ENCODE results near the gene MRPL45. TPM values are rescaled to one million over a fixed set of nuclear protein-coding genes. Genes with fewer than 3 reads are reported as not detected.

Gene MRPL45
- total RNA-seq, 2 donors from 2014 or later: 64.6 to 72.3 TPM

- DNase-seq (ENCODE audit: low spot score in 2 of 2) (no peak), ATAC-seq (no peak)
- Mint-ChIP-seq H3K9me3 (no peaks in the 10 kb centered on the region), H3K36me3 (peaks cover 0 to 5% of the 10 kb centered on the region in 2 donors), H3K27ac (peak overlapping the region in 1 of 2 donors; percentile 20)
Measured at GRCh38 chr17:38353086-38353604, 56.2 kb downstream of the MRPL45 start.

- Mint-ChIP-seq H3K27ac (no peak overlapping the region), H3K36me3 (peaks cover 0 to 5% of the 10 kb centered on the region in 2 donors), H3K9me3 (no peaks in the 10 kb centered on the region)
- DNase-seq (ENCODE audit: low spot score in 2 of 2): no peak
- no peak for ATAC-seq
Measured at GRCh38 chr17:38353668-38354067, 56.7 kb downstream of the MRPL45 start.

DNA sequence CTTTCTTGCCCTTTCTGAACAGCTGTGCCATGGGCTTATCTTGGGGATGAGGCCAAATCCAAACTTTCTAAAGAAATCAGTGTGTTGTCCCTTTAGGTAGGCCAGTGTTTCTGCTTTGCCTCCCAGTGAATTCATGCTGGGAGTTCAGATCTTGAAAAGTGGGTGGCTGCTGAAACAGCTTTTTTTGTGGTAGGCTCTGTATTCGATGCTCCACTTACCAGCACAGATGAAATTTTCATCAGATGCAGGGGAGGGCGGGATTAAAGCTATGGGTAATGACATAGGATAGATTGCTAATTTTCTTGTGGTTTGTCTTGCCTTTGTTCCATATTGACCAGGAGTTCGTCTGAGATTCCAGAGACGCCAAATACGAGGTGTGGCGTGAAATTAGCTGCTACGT lies 57.5 kb downstream of the MRPL45 start:
- DNase-seq (ENCODE audit: low spot score in 2 of 2) (no peak), ATAC-seq (no peak)
- no peak overlapping the region for H3K27ac Mint-ChIP-seq
- peaks cover 0 to 5% of the 10 kb centered on the region in 2 donors for H3K36me3 Mint-ChIP-seq
- no peaks in the 10 kb centered on the region for H3K9me3 Mint-ChIP-seq

DNA sequence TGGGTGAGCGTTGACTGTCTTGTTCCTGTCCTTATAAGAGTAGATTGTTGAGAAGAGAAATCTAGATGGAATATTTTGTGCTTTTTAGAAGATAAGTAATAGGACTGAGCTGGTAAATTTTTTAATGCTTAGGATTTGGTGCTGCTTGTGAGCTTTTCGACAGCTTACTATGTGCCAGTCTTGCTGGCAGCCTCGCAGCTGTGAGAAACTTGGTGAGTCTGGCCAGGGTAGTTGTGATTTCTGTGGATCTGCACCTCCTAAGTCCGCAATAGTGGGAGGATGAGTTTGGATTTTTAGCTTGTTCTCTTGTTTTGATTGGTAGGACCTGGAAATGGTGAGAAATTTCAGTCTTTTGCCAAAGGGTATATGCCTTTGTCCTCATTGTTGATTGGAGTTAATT lies 58.3 kb downstream of the MRPL45 start:
- Mint-ChIP-seq H3K36me3 (peaks cover 0 to 5% of the 10 kb centered on the region in 2 donors), H3K9me3 (no peaks in the 10 kb centered on the region)
- no peak for ATAC-seq

GRCh38 chr17:38357486-38358123 lies 60.6 kb downstream of the MRPL45 start:
- no peak overlapping the region for H3K27ac Mint-ChIP-seq

More for the DNA sequence above, 58.3 kb downstream of the MRPL45 start:
- no peak for DNase-seq (ENCODE audit: low spot score in 2 of 2)
- no peak overlapping the region for H3K27ac Mint-ChIP-seq

DNA sequence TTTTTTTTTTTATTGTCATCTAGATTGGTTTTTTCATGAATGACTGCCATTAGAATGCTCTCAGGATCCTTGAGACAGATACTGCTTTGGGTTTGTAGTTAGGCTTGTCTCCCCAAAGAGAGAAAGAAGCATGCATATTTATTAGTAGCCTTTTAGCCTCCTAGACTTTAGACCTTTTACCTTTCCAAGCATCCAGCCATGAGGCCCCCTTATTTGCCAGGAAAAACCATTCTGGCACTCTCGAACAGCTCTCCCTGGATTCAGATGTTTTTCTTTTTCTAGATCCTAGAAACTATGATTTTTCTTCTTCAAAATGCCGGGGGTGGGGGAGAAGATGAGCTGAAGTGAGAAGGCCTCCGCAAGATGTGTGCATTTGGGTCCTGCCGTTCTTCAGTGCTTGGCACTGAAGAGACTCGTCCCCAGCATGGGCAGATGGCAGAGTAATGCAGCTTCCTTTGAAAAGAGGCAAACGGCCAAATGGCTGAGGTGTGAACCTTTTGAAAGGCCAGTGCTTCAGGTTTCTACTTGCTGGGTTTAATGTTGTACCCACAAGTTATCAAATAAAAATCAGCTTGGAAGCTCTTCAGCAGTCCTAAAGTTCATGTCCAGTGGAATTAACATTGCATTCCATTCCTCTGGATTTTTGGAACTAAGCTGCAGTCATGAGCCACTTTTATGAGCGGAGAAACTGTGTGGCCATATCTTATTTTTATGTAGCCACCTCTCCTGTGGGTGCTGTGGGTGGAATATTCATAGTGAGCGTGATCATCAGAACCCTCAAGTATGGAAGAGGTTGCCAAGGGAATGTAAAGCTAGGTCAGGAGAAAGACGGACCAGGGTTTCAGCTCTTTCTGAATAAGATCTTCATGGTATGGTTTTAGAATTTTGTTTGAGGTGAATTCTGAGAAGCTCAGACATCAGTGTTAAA lies 61.9 kb downstream of the MRPL45 start:
- no peak for ATAC-seq
- no peaks in the 10 kb centered on the region for H3K9me3 Mint-ChIP-seq
- no peak for DNase-seq (ENCODE audit: low spot score in 2 of 2)
- H3K36me3 Mint-ChIP-seq: no peaks in the 10 kb centered on the region
- no peak overlapping the region for H3K27ac Mint-ChIP-seq

More at GRCh38 chr17:38357486-38358123, 60.6 kb downstream of the MRPL45 start:
- ATAC-seq (no peak), DNase-seq (ENCODE audit: low spot score in 2 of 2) (no peak)
- H3K36me3 Mint-ChIP-seq: no peaks in the 10 kb centered on the region
- no peaks in the 10 kb centered on the region for H3K9me3 Mint-ChIP-seq

- ATAC-seq: no peak
Measured at GRCh38 chr17:38361694-38362465, 64.9 kb downstream of the MRPL45 start.

DNA sequence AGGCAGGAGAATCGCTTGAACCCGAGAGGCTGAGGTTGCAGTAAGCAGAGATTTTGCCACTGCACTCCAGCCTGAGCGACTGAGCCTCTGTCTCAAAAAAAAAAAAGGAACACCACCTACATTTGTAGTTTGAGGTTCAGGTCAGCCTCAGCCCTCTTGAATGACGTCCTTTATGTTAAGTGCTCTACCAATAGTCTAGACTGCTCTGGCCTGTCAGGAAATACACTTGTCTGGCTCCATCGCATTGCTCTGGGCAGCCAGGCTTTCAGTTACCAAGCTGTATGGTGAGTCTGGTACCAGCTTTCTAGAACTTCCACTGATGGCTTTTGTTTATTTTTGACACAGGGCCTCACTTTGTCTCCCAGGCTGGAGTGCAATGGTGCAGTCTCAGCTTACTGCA lies 66.0 kb downstream of the MRPL45 start:
- no peak overlapping the region for H3K27ac Mint-ChIP-seq
- no peak for ATAC-seq
- H3K9me3 Mint-ChIP-seq: no peaks in the 10 kb centered on the region
- H3K36me3 Mint-ChIP-seq: no peaks in the 10 kb centered on the region
- no peak for DNase-seq (ENCODE audit: low spot score in 2 of 2)

More at GRCh38 chr17:38361694-38362465, 64.9 kb downstream of the MRPL45 start:
- H3K9me3 Mint-ChIP-seq: no peaks in the 10 kb centered on the region
- H3K27ac Mint-ChIP-seq: no peak overlapping the region
- no peak for DNase-seq (ENCODE audit: low spot score in 2 of 2)
- H3K36me3 Mint-ChIP-seq: no peaks in the 10 kb centered on the region

- H3K9me3 Mint-ChIP-seq: no peaks in the 10 kb centered on the region
- H3K27ac Mint-ChIP-seq: no peak overlapping the region
- H3K36me3 Mint-ChIP-seq: no peaks in the 10 kb centered on the region
- DNase-seq (ENCODE audit: low spot score in 2 of 2) (no peak), ATAC-seq (no peak)
Measured at GRCh38 chr17:38364741-38365140, 67.8 kb downstream of the MRPL45 start.

GRCh38 chr17:38369124-38369886 lies 72.3 kb downstream of the MRPL45 start:
- DNase-seq (ENCODE audit: low spot score in 2 of 2): no peak
- Mint-ChIP-seq H3K36me3 (peaks cover 0 to 11% of the 10 kb centered on the region in 2 donors), H3K27ac (no peak overlapping the region), H3K9me3 (no peaks in the 10 kb centered on the region)
- ATAC-seq: no peak

Other genes starting within 250 kb of the MRPL45 start
- gene TBC1D3C, start 228.5 kb upstream of the MRPL45 start, total RNA-seq: not detected
- not detected for gene TBC1D3E, start 169.2 kb upstream of the MRPL45 start, total RNA-seq
- gene TBC1D3, start 104.6 kb upstream of the MRPL45 start, total RNA-seq: 10 to 100 TPM in 1 of 2 donors, not detected in 1; 12.4 TPM
- under 1 TPM; 0.02 to 0.04 TPM for gene GPR179, start 46.8 kb downstream of the MRPL45 start, total RNA-seq
- 10 to 100 TPM; 20.8 to 24.1 TPM for gene SOCS7, start 54.7 kb downstream of the MRPL45 start, total RNA-seq
- 1 to 10 TPM in 1 of 2 donors, under 1 TPM in 1; 0.43 to 1.3 TPM for gene ARHGAP23, start 131.3 kb downstream of the MRPL45 start, total RNA-seq

Data from activated naive CD4-positive, alpha-beta T cell treated with anti-CD3 and anti-CD28 coated beads, Interleukin-2, amount 50 U/mL, for 72 hours (primary cell).